GM12878 (cell line): ENCODE measurements around the gene NDRG4.

Experiments used
- EP300 ChIP-seq, 2 experiments: fragments of 150-350 bp in 1 of 2; IDR thresholded peaks; 2 replicates each; pipeline ENCODE4 v1.6.1; 2011 to 2012; ENCODE audit warnings: low read depth in 2 of 2, low read length in 2 of 2, borderline replicate concordance in 1 of 2, improper control_type of control experiment in 1 of 2, inconsistent platforms in 1 of 2; ENCODE audit not compliant: control insufficient read depth in 1 of 2
- MYB ChIP-seq: fragments of 150-350 bp; IDR thresholded peaks from 2 replicates; pipeline ENCODE4 v1.6.1; 2014; ENCODE audit warnings: mild to moderate bottlenecking, low read depth, low read length, borderline replicate concordance
- PAX5 ChIP-seq: IDR thresholded peaks from 2 replicates; pipeline ENCODE4 v1.6.1; 2011; ENCODE audit warnings: low read depth, low read length, borderline replicate concordance
- POLR2AphosphoS2 ChIP-seq: IDR thresholded peaks from 2 replicates; pipeline ENCODE4 v1.6.1; 2011; ENCODE audit warnings: low read depth, mild to moderate bottlenecking, low read length, improper control_type of control experiment, moderate library complexity
- STAT3 ChIP-seq: IDR thresholded peaks from 2 replicates; pipeline ENCODE4 v1.6.1; 2011; ENCODE audit warnings: low read depth, low read length, improper control_type of control experiment
- SUZ12 ChIP-seq: fragments of 200-600 bp; sonication (generic); IDR thresholded peaks from one replicate; pipeline ENCODE4 v1.6.1; 2018; ENCODE audit warnings: antibody characterized with exemption, mild to moderate bottlenecking; ENCODE audit not compliant: unreplicated experiment
- TCF7 ChIP-seq: IDR thresholded peaks from 2 replicates; pipeline ENCODE4 v1.6.1; 2014; ENCODE audit warnings: antibody characterized with exemption, borderline replicate concordance
- ZNF274 ChIP-seq: IDR thresholded peaks from one replicate; pipeline ENCODE4 v1.8.0; 2011; ENCODE audit not compliant: insufficient read length, insufficient read depth

DNA sequence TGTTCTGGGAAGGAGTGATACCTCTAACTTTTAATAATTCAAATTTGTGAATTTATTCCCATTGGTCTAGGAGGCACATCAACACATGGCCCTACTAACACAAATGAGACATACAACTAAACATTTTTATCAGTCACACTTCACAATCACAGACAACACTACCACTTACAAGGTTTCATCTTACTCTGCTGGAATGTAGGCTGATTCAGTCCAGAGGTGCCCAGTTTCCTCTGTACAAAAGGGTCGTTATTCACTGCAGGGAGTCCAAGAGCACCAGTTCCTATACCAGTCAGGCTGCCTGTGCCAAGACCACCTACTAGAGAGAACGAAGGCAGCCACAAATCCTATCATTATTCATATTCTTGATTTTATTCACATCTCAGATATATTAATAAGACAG, 56.7 kb downstream of the NDRG4 start:
- TF ChIP-seq TCF7 (no peak), EP300 (IDR thresholded peaks at IDR 0.05; ENCODE audit: borderline replicate concordance in 1 of 2, control insufficient read depth in 1 of 2, low read depth in 2 of 2, low read length in 2 of 2) (no peak), MYB (no peak), PAX5 (no peak), SUZ12 (no peak), STAT3 (no peak), POLR2AphosphoS2 (no peak), ZNF274 (no peak)
